ENCODE results near the gene TMCC2. TPM values are rescaled to one million over a fixed set of nuclear protein-coding genes. Genes with fewer than 3 reads are reported as not detected.

Gene TMCC2
- total RNA-seq, 1 experiment from 2014 or later: 2.7 TPM

- POLR2A ChIA-PET: no interaction called here
- Histone ChIP-seq H3K9ac (ENCODE audit: low read length) (no peak overlapping the region), H3K4me3 (replicated peaks in 1 of 2; ENCODE audit: low read depth in 1 of 2, low read length in 2 of 2) (no peak overlapping the region), H3K27ac (ENCODE audit: low read depth, low read length) (no peak overlapping the region), H3K9me2 (ENCODE audit: insufficient read depth) (no peaks in the 10 kb centered on the region), H3K79me2 (ENCODE audit: insufficient read depth, low read length) (no peaks in the 10 kb centered on the region), H3K27me3 (ENCODE audit: insufficient read depth, low read length) (no peaks in the 10 kb centered on the region), H3K36me3 (ENCODE audit: control insufficient read depth in 1 of 2, insufficient read depth in 2 of 2, low read length in 2 of 2) (no peaks in the 10 kb centered on the region), H3K4me2 (ENCODE audit: low read length) (no peak overlapping the region), H4K20me1 (ENCODE audit: insufficient read depth) (no peaks in the 10 kb centered on the region), H2AFZ (ENCODE audit: low read depth, low read length, poor library complexity, severe bottlenecking) (no peak overlapping the region), H3K9me3 (ENCODE audit: control insufficient read depth in 1 of 2, insufficient read depth in 1 of 2, low read depth in 1 of 2, low read length in 2 of 2) (no peaks in the 10 kb centered on the region), H3K4me1 (ENCODE audit: control insufficient read depth in 1 of 2, insufficient read depth in 2 of 2, low read length in 2 of 2) (no peaks in the 10 kb centered on the region)
- DNase-seq (ENCODE audit: low read depth, low spot score): no peak
- ATAC-seq: no peak
- intact Hi-C loops (cut with micrococcal nuclease): no loop called here
- CTCF ChIA-PET: interaction anchor here (1.0 kb wide), 1 partner anchor 12 kb away, joined by 5 read pairs; no protein-coding TSS in a partner anchor
- RAD21 ChIA-PET (ENCODE audit: low non-redundant PET in 1 of 2, low total read pairs in 2 of 2, uncharacterized antibody in 2 of 2, unreplicated experiment in 2 of 2): no interaction called here
- TF ChIP-seq ZBTB33 (IDR thresholded peaks at IDR 0.05; ENCODE audit: extremely low read depth, insufficient replicate concordance, low read length) (no peak), ZFX (IDR thresholded peaks at IDR 0.05) (no peak), SRF (IDR thresholded peaks at IDR 0.05; ENCODE audit: low read depth) (no peak), ZNF274 (IDR thresholded peaks at IDR 0.05; ENCODE audit: low read depth, low read length) (no peak), YY1 (IDR thresholded peaks at IDR 0.05; ENCODE audit: extremely low read depth, insufficient replicate concordance, low read depth, low read length) (no peak), POLR2AphosphoS5 (IDR thresholded peaks at IDR 0.05; ENCODE audit: low read depth, low read length) (no peak), ATF3 (IDR thresholded peaks at IDR 0.05) (no peak), EZH2phosphoT487 (IDR thresholded peaks at IDR 0.05; ENCODE audit: borderline replicate concordance) (no peak), CTCF (IDR thresholded peaks at IDR 0.05 in 2 of 3, conservative IDR thresholded peaks at IDR 0.05 in 1 of 3; ENCODE audit: borderline replicate concordance in 1 of 3, insufficient read depth in 1 of 3, low read depth in 2 of 3, low read length in 2 of 3) (no peak), EZH2 (IDR thresholded peaks at IDR 0.05) (no peak), REST (IDR thresholded peaks at IDR 0.05; ENCODE audit: low read depth) (no peak), ELF1 (IDR thresholded peaks at IDR 0.05; ENCODE audit: borderline replicate concordance, low read depth) (no peak), SIN3A (IDR thresholded peaks at IDR 0.05; ENCODE audit: low read depth) (no peak), SP1 (IDR thresholded peaks at IDR 0.05; ENCODE audit: low read depth) (no peak), RAD21 (IDR thresholded peaks at IDR 0.05; ENCODE audit: low read depth) (no peak), EGR1 (IDR thresholded peaks at IDR 0.05; ENCODE audit: low read depth) (no peak), JUND (IDR thresholded peaks at IDR 0.05) (no peak), MAX (IDR thresholded peaks at IDR 0.05) (no peak), POLR2A (IDR thresholded peaks at IDR 0.05; ENCODE audit: borderline replicate concordance, extremely low read depth, insufficient read depth, insufficient read length) (no peak), CEBPB (IDR thresholded peaks at IDR 0.05; ENCODE audit: low read depth) (no peak)
- no TSS peak for BruUV-seq (replicated peaks)
Observed at GRCh38 chr1:205217418-205217817, 10.3 kb upstream of the TMCC2 start.
